OCI-LY3 (cell line): ENCODE measurements around the gene KCNK7.

Experiments
- H2AFZ ChIP-seq: fragments of 200-600, 300-600 bp; shearing (Covaris generic); 2 replicates; pipeline ENCODE4 v1.6.0; 2014; ENCODE audit warnings: antibody characterized with exemption, low read depth, low read length
- H3K27ac ChIP-seq: fragments of 200-600, 300-600 bp; sonication (generic); 2 replicates; pipeline ENCODE4 v1.5.1; 2014; ENCODE audit warnings: mild to moderate bottlenecking, low read length, moderate library complexity, mixed read lengths
- H3K27me3 ChIP-seq: fragments of 200-600, 300-600 bp; sonication (generic); 2 replicates; pipeline ENCODE4 v1.6.1; 2014; ENCODE audit warnings: low read depth, low read length, mixed read lengths
- H3K36me3 ChIP-seq: fragments of 200-600, 300-600 bp; sonication (generic); replicated peaks from 2 replicates; pipeline ENCODE3; 2014; ENCODE audit warnings: low read depth, low read length, mixed read lengths
- H3K4me1 ChIP-seq: fragments of 300-600, 200-600 bp; sonication (generic); 2 replicates; pipeline ENCODE4 v1.6.1; 2014; ENCODE audit warnings: low read length, mixed read lengths
- H3K4me2 ChIP-seq: fragments of 200-600, 300-600 bp; sonication (generic); 2 replicates; pipeline ENCODE4 v1.6.1; 2014; ENCODE audit warnings: low read length, mixed read lengths
- H3K4me3 ChIP-seq: fragments of 300-600, 200-600 bp; sonication (generic); 2 replicates; pipeline ENCODE4 v1.5.1; 2014; ENCODE audit warnings: antibody characterized with exemption, mild to moderate bottlenecking, low read length, moderate library complexity
- H3K79me2 ChIP-seq: fragments of 300-600, 200-600 bp; shearing (Covaris generic); 2 replicates; pipeline ENCODE4 v1.6.1; 2014; ENCODE audit warnings: mild to moderate bottlenecking, low read length, mixed read lengths
- H3K9ac ChIP-seq: fragments of 300-600, 200-600 bp; shearing (Covaris generic); 2 replicates; pipeline ENCODE4 v1.6.0; 2014; ENCODE audit warnings: mild to moderate bottlenecking, low read length, moderate library complexity
- H3K9me3 ChIP-seq: fragments of 200-600, 300-600 bp; shearing (Covaris generic); 2 replicates; pipeline ENCODE4 v1.6.1; 2014; ENCODE audit warnings: low read length, mixed read lengths; ENCODE audit not compliant: insufficient read depth
- H4K20me1 ChIP-seq: fragments of 200-600, 300-600 bp; sonication (generic); 2 replicates; pipeline ENCODE4 v1.6.1; 2016; ENCODE audit warnings: low read length, mixed read lengths; ENCODE audit not compliant: insufficient read depth
- EZH2phosphoT487 ChIP-seq: fragments of 200-600 bp; shearing (Covaris generic); IDR thresholded peaks from 2 replicates; pipeline ENCODE4 v1.6.1; 2018; ENCODE audit warnings: antibody characterized with exemption, mixed run types, low read depth
- TF ChIP-seq, protein P1 (sequence below): fragments of 200-600, 300-600 bp; sonication (generic); IDR thresholded peaks from 2 replicates; pipeline ENCODE4 v1.5.1; 2014; ENCODE audit warnings: antibody characterized with exemption, low read length, low read depth

Gene KCNK7

DNA sequence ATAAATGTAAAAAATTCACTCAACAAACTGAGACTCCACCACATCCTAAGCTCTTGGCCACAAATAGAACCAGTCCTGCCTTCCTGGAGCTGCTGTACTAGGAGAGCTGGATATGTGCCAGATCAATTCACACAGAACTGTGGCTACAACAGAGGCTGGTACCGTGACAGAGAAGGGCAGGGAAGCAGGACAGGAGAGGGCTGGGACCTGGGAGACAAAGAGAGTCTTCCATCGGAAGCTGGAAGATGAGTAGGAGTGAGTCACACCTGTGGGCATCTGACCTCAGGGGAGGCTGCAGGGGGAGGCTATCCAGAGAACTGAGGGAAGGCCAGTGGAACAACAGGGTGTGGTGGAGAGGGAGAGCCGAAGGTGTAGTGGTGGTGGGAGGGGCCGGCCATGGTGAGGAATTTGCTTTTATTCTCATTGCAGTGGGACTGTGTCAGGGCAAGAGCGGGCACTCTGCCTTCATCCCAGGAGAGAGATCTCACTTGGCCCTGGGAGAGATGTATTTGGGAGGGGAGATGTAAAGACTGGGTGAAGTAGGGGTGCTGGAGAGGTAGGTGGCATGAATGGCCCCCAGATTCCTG lies 35.6 kb downstream of the KCNK7 start:
- Histone ChIP-seq H3K4me3 (no peak overlapping the region), H3K4me1 (peaks cover 14% of the 10 kb centered on the region), H3K9me3 (no peaks in the 10 kb centered on the region), H3K79me2 (no peaks in the 10 kb centered on the region), H3K27ac (no peak overlapping the region), H2AFZ (no peak overlapping the region), H3K27me3 (peaks cover 9% of the 10 kb centered on the region), H3K9ac (no peak overlapping the region), H3K4me2 (no peak overlapping the region), H3K36me3 (no peaks in the 10 kb centered on the region), H4K20me1 (no peaks in the 10 kb centered on the region)
- TF ChIP-seq EZH2phosphoT487 = no peak
- TF ChIP-seq, protein P1, sequence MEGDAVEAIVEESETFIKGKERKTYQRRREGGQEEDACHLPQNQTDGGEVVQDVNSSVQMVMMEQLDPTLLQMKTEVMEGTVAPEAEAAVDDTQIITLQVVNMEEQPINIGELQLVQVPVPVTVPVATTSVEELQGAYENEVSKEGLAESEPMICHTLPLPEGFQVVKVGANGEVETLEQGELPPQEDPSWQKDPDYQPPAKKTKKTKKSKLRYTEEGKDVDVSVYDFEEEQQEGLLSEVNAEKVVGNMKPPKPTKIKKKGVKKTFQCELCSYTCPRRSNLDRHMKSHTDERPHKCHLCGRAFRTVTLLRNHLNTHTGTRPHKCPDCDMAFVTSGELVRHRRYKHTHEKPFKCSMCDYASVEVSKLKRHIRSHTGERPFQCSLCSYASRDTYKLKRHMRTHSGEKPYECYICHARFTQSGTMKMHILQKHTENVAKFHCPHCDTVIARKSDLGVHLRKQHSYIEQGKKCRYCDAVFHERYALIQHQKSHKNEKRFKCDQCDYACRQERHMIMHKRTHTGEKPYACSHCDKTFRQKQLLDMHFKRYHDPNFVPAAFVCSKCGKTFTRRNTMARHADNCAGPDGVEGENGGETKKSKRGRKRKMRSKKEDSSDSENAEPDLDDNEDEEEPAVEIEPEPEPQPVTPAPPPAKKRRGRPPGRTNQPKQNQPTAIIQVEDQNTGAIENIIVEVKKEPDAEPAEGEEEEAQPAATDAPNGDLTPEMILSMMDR = no peak

DNA sequence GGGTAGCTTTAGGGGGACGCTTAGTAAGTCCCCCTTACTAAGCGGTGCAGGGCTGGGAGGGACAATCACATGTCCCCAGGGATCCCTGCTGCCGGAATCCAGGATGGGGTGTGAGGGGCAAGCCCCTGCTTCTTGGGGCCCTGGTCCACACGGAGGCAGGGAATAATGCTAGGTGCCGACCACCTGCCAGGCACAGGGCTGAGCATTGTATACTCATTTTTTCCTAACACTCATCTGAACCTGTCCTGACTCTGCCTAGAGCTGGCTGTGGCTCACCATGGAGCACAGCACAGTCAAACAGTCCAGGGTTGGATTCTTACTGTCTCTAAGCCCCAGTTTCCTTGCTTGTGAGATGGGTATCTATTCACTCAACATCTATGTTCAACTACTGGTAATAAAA lies 36.1 kb downstream of the KCNK7 start:
- Histone ChIP-seq H2AFZ (no peak overlapping the region), H3K9me3 (no peaks in the 10 kb centered on the region), H3K9ac (no peak overlapping the region), H4K20me1 (no peaks in the 10 kb centered on the region), H3K4me1 (peaks cover 14% of the 10 kb centered on the region), H3K27ac (no peak overlapping the region), H3K36me3 (no peaks in the 10 kb centered on the region), H3K27me3 (peaks cover 9% of the 10 kb centered on the region), H3K79me2 (no peaks in the 10 kb centered on the region), H3K4me2 (no peak overlapping the region), H3K4me3 (no peak overlapping the region)
- TF ChIP-seq, protein P1 = no peak
- no peak for TF ChIP-seq EZH2phosphoT487

DNA sequence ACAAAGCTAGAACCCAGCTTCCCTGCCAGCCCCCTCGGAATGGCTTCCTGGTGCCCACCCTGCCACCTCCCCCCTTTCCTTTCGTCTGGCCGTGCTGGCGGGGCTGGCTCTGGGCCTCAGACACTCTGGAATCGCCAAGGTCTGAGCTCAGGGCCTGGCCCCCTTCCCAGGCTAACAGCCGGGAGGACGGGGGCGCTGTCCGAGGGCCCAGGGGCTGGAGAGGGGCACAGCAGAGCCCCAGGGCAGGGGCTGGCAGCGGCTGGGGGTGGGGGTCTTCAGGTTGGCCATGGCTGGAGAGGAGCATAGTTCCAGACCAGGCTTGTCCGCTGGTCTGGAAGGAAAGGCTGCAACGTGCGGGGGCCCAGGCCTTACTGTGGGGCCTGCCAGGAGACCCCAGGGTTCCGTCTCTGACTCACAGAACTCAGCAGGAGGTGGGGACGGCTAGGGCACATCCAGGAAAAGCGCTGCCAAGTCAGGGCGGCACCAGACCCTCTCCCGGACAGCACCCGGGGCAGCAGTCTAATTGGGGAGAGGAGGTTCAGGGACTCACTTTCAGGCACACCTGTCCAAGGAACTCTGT lies 36.6 kb downstream of the KCNK7 start:
- Histone ChIP-seq H3K4me1 (peaks cover 14% of the 10 kb centered on the region), H4K20me1 (no peaks in the 10 kb centered on the region), H3K4me2 (peak overlapping the region; percentile 83), H3K9me3 (no peaks in the 10 kb centered on the region), H3K27ac (no peak overlapping the region), H3K79me2 (no peaks in the 10 kb centered on the region), H3K9ac (peak overlapping the region; percentile 69), H2AFZ (peak overlapping the region; percentile 64), H3K27me3 (peaks cover 9% of the 10 kb centered on the region), H3K4me3 (peak overlapping the region; percentile 80), H3K36me3 (no peaks in the 10 kb centered on the region)
- TF ChIP-seq, protein P1 = no peak
- no peak for TF ChIP-seq EZH2phosphoT487

DNA sequence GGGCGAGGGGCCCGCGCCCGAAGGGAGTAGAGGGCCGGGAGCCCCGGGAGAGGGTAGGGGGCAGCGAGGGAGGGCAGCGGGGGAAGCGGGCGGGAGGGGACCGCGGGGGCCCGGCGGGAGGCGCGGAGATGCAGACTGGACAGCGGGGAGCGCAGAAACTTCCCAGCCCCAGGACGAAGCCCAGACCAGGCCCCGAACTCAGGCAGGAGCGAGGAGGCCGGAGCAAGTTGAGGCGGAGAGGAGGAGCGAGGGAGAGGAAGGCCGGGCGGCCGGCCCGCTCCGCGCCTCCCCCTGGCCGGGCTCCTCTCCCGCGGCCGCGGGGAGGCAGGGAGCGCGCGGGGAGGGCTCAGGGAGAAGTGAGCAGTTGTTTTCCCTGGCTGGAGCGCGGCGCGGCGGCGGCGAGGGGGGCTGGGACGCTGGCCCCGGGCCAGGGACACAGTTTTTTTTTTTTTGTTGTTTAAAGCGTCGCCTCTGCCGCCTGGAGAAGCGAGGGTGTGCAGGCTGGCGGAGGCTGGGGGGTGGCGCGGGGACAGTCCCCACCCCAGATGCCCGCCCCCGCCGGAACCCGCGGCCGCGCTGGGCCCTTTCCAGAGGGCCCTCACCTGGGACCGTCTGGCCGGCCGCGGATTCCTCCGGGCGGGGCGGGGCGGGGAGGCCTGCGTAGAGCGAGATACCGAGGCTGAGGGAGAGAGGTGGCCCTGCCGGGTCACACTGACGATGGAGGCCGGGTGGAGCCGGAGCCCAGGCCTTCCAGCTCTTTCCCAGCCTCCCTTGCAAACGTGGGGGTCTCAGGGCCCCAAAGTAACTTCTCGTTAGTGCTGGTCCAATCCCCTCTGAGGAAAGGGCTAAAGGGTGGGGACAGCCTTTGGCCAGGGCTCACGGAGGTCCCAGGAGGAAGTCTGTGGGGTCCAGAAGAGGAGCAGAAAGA lies 37.3 kb downstream of the KCNK7 start, which contains the start of gene LTBP3:
LTBP3 (minus strand) TSS at position 358 of the 928 bp plus-strand sequence. CDS start 400 bp downstream, outside the sequence.
- Histone ChIP-seq H3K4me2 (peak within 1 kb of the TSS; percentile 83), H3K9me3 (no peaks in the 10 kb centered on the region), H2AFZ (peak within 1 kb of the TSS; percentile 64), H3K79me2 (no peaks in the 10 kb centered on the region), H3K4me1 (peaks cover 12% of the 10 kb centered on the region), H3K36me3 (no peaks in the 10 kb centered on the region), H3K4me3 (peak within 1 kb of the TSS; percentile 80), H3K9ac (peak within 1 kb of the TSS; percentile 69), H3K27me3 (peaks cover 9% of the 10 kb centered on the region), H3K27ac (no peak within 1 kb of the TSS), H4K20me1 (no peaks in the 10 kb centered on the region)
- TF ChIP-seq, protein P1 = no peak
- no peak for TF ChIP-seq EZH2phosphoT487
